Transverse colon (tissue), 4 donors: ENCODE measurements around the gene SAMD14. TPM values are rescaled to one million over a fixed set of nuclear protein-coding genes. Genes with fewer than 3 reads are reported as not detected.

Experiments used
- DNase-seq: peaks from one replicate; pipeline ENCODE4 v3.0.0-alpha.2; 2019
- H3K27ac ChIP-seq, 4 donors: fragments of 200-600 bp; sonication (generic); 2 replicates each; pipeline ENCODE4 v1.5.1; 2016 to 2018; ENCODE audit warnings: inconsistent platforms in 4 of 4
- H3K27me3 ChIP-seq: fragments of 200-600 bp; sonication (generic); 2 replicates; pipeline ENCODE4 v1.5.1; 2017; ENCODE audit warnings: inconsistent platforms
- H3K36me3 ChIP-seq, 4 donors: fragments of 200-600 bp; sonication (generic); 2 replicates each; pipeline ENCODE4 v1.5.1; 2017 to 2019; ENCODE audit warnings: inconsistent platforms in 4 of 4
- H3K4me1 ChIP-seq, 4 donors: fragments of 200-600 bp; sonication (generic); 2 replicates each; pipeline ENCODE4 v1.5.1; 2017 to 2020; ENCODE audit warnings: inconsistent platforms in 4 of 4
- H3K4me3 ChIP-seq, 4 donors: fragments of 200-600 bp; sonication (generic); 1 replicate in 1 of 4; 2 replicates in 3 of 4; pipeline versions ENCODE4 v1.5.1 to v1.6.1; 2017 to 2019; ENCODE audit warnings: inconsistent platforms in 4 of 4
- H3K9me3 ChIP-seq, 2 donors: fragments of 200-600 bp; sonication (generic); 2 replicates each; pipeline ENCODE4 v1.5.1; 2017 to 2019; ENCODE audit warnings: inconsistent platforms in 2 of 2
- CTCF ChIP-seq, 5 experiments: fragments of 200-600 bp in 3 of 5; fragments of 450-650 bp in 2 of 5; sonication (generic) in 3 of 5; IDR thresholded peaks; 1 replicate in 2 of 5; 2 replicates in 3 of 5; pipeline ENCODE4 v1.5.1; 2016 to 2017; ENCODE audit warnings: antibody characterized with exemption in 5 of 5, inconsistent platforms in 3 of 5, mild to moderate bottlenecking in 2 of 5, moderate library complexity in 1 of 5
- EP300 ChIP-seq: sonication (generic); formaldehyde crosslinking; IDR thresholded peaks from one replicate; pipeline ENCODE4 v1.6.1; 2017; ENCODE audit warnings: antibody characterized with exemption, low read depth
- POLR2A ChIP-seq: fragments of 450-650 bp; IDR thresholded peaks from one replicate; pipeline ENCODE4 v1.6.1; 2016; ENCODE audit warnings: antibody characterized with exemption, mild to moderate bottlenecking, moderate library complexity
- POLR2AphosphoS5 ChIP-seq, 3 donors: sonication (generic); formaldehyde crosslinking; IDR thresholded peaks; one replicate each; pipeline ENCODE4 v1.6.1; 2016; ENCODE audit warnings: antibody characterized with exemption in 3 of 3
- WGBS, 2 donors: methylation state at CpG; one replicate each; pipeline ENCODE4 v1.1.5; 2018; ENCODE audit warnings: low coverage in 1 of 2; 5-methylcytosine and 5-hydroxymethylcytosine counted together
- in situ Hi-C, 4 donors: fragments of 200-750 bp; cut with MboI; loops; one replicate each; pipeline versions ENCODE4 v1.15.0 to v1.15.1; 2017; ENCODE audit warnings: low sequenced_read_pairs in 3 of 4, low pct_ligation_motif_present in 1 of 4, low pct_unique_long_range_greater_than_20kb in 1 of 4
- intact Hi-C: fragments of 100-400 bp; cut with DNase I; formaldehyde crosslinking; loops from one replicate; pipeline ENCODE4 v1.15.1; 2023; ENCODE audit warnings: low total_unique reads
- total RNA-seq, 4 donors: library from RNA; depleted of rRNA; stranded (reverse); fragments of >200 nt; gene quantifications; one replicate each; pipeline ENCODE4 v1.1.0, GENCODE V29; 2016

The SAMD14 gene
- total RNA-seq, 4 donors from 2014 or later: 0.14 to 1.8 (median 0.32) TPM; not detected in 1

- H3K4me1 ChIP-seq: peaks cover 13 to 36% (median 23%) of the 10 kb centered on the region in 4 donors
- H3K36me3 ChIP-seq: peaks cover 0 to 17% (median 2%) of the 10 kb centered on the region in 4 donors
- in situ Hi-C loops: no loop called here
- no peak overlapping the region for H3K4me3 ChIP-seq
- WGBS, 2 donors: 89% methylated on average over 17 of the region's 19 CpGs; no CpG with 5 or more reads in 1 of the 2 donors
- no peaks in the 10 kb centered on the region for H3K9me3 ChIP-seq
- TF ChIP-seq EP300: no peak
- peaks cover 4% of the 10 kb centered on the region for H3K27me3 ChIP-seq
- intact Hi-C loops: no loop called here
- H3K27ac ChIP-seq: peak overlapping the region; percentile 53 to 78 (median 62)
- no peak for DNase-seq
Measured at GRCh38 chr17:50110591-50111349, 19.2 kb downstream of the SAMD14 start.

GRCh38 chr17:50109785-50110184 lies 20.2 kb downstream of the SAMD14 start:
- DNase-seq: no peak
- H3K27ac ChIP-seq: no peak overlapping the region
- WGBS, 2 donors: 90% methylated on average over 19 of the region's 19 CpGs; no CpG with 5 or more reads in 1 of the 2 donors
- in situ Hi-C loops: no loop called here
- H3K9me3 ChIP-seq: no peaks in the 10 kb centered on the region
- peaks cover 0 to 19% (median 2%) of the 10 kb centered on the region in 4 donors for H3K36me3 ChIP-seq
- TF ChIP-seq POLR2A: no peak
- TF ChIP-seq CTCF (IDR thresholded peaks at IDR 0.05): no peak
- TF ChIP-seq EP300: no peak
- no peak for TF ChIP-seq POLR2AphosphoS5 (IDR thresholded peaks at IDR 0.05)
- H3K4me1 ChIP-seq: peaks cover 13 to 33% (median 23%) of the 10 kb centered on the region in 4 donors
- no peak overlapping the region for H3K4me3 ChIP-seq
- intact Hi-C loops: no loop called here
- H3K27me3 ChIP-seq: no peaks in the 10 kb centered on the region

GRCh38 chr17:50109207-50109606 lies 20.8 kb downstream of the SAMD14 start:
- in situ Hi-C loops: no loop called here
- intact Hi-C loops: no loop called here
- H3K4me3 ChIP-seq: no peak overlapping the region
- H3K27me3 ChIP-seq: no peaks in the 10 kb centered on the region
- no peaks in the 10 kb centered on the region for H3K9me3 ChIP-seq
- H3K4me1 ChIP-seq: peaks cover 13 to 29% (median 23%) of the 10 kb centered on the region in 4 donors
- DNase-seq: no peak
- WGBS, 2 donors: 20 to 95% methylated on average over 1 to 7 of the region's 7 CpGs
- no peak for TF ChIP-seq CTCF (IDR thresholded peaks at IDR 0.05)
- no peak for TF ChIP-seq POLR2A
- TF ChIP-seq EP300: no peak
- TF ChIP-seq POLR2AphosphoS5 (IDR thresholded peaks at IDR 0.05): no peak
- no peak overlapping the region for H3K27ac ChIP-seq
- H3K36me3 ChIP-seq: peaks cover 0 to 19% (median 2%) of the 10 kb centered on the region in 4 donors

- Histone ChIP-seq H3K4me1 (peaks cover 13 to 29% (median 25%) of the 10 kb centered on the region in 4 donors), H3K27me3 (no peaks in the 10 kb centered on the region), H3K9me3 (no peaks in the 10 kb centered on the region), H3K27ac (no peak overlapping the region), H3K36me3 (peaks cover 0 to 19% (median 2%) of the 10 kb centered on the region in 4 donors), H3K4me3 (no peak overlapping the region)
- in situ Hi-C loops: no loop called here
- DNase-seq: no peak
- intact Hi-C loops: no loop called here
- TF ChIP-seq POLR2A (no peak), EP300 (no peak), CTCF (IDR thresholded peaks at IDR 0.05) (no peak), POLR2AphosphoS5 (IDR thresholded peaks at IDR 0.05) (no peak)
- WGBS, 2 donors: 86 to 100% methylated on average over 1 to 9 of the region's 9 CpGs
Measured at GRCh38 chr17:50108556-50108955, 21.4 kb downstream of the SAMD14 start.
